AG09309 (cell line): ENCODE data around the gene ITGB5.

Source experiments
- DNase-seq: peaks from one replicate; pipeline ENCODE4 v3.0.0-alpha.2; 2010; ENCODE audit warnings: low read depth
- H3K4me3 ChIP-seq: 2 replicates; pipeline ENCODE4 v1.5.1; 2011; ENCODE audit warnings: mild to moderate bottlenecking, low read depth, low read length, moderate library complexity; ENCODE audit not compliant: control insufficient read depth
- TF ChIP-seq, protein P1 (sequence below): IDR thresholded peaks from 2 replicates; pipeline ENCODE4 v1.5.1; 2011; ENCODE audit warnings: mild to moderate bottlenecking, low read depth, low read length, inconsistent platforms; ENCODE audit not compliant: insufficient read depth, control insufficient read depth; ENCODE audit errors: missing control alignments

The ITGB5 gene

DNA sequence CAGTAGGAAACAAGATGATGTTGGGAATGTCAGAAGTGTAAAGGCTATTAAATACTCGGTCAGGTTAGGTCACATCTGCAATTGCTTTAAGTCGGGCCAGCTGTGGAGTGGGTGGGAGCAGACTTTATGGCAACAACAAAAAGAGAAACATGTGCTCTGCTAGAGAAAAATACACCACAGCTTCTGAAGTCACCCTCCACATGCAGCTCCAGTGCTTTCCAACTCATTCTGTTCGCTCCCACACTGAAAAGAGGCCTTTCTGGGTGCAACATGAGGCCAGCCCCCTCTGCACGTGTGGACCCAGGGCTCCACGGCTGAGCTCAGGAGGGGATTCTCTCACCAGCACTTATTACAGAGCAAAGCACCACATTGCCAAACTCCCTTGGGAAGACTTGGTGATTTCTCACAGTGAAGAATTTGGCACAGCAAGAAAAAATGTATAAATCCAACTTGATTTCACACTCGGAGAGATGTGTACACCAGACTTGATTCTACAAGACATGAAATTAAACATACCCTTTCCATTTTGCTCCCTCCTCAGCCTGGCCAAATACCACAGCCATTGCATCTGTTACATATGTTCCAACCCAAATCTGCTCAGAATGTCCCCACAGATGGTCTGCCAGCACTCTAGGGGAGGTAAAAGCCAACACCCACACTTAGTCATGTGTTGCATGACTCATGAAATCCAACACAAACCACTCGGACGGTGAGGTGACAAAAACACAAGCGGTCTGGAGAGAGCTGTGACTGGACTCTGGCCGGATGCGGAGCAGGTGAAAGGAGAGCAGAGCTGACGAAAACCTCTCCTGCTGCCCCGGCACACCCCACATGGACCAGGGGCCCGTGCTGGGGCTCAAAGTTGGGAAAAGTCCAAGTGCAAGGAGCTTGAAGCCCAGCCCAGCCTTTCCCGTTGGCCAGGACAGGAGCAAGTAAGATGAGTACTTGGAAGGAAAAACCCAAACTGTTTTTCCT lies 74.6 kb downstream of the ITGB5 start:
- H3K4me3 ChIP-seq, result no peak overlapping the region; the same call in 1 of the 2 replicates
- DNase-seq, result peak; percentile 83
- TF ChIP-seq, protein P1, sequence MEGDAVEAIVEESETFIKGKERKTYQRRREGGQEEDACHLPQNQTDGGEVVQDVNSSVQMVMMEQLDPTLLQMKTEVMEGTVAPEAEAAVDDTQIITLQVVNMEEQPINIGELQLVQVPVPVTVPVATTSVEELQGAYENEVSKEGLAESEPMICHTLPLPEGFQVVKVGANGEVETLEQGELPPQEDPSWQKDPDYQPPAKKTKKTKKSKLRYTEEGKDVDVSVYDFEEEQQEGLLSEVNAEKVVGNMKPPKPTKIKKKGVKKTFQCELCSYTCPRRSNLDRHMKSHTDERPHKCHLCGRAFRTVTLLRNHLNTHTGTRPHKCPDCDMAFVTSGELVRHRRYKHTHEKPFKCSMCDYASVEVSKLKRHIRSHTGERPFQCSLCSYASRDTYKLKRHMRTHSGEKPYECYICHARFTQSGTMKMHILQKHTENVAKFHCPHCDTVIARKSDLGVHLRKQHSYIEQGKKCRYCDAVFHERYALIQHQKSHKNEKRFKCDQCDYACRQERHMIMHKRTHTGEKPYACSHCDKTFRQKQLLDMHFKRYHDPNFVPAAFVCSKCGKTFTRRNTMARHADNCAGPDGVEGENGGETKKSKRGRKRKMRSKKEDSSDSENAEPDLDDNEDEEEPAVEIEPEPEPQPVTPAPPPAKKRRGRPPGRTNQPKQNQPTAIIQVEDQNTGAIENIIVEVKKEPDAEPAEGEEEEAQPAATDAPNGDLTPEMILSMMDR, result no peak

DNA sequence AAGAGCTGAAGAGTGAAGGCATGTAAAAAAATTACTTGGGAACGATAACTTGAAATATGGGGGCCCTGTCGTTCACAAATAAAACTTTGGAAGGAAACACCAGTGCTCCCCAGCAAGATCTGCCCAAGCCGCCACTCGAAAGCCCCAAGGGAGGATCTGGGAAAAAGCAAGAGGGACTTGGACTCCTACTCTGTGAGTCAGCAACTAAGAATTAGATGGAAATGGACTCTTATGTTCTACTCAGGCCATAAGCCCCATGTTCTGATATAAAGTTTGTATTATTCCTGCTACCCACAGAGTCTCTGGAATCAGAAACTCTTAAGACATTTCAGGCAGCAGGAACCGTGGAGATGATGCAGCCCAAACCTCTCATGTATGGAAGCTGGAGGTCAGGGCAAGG lies 75.7 kb downstream of the ITGB5 start:
- TF ChIP-seq, protein P1, result no peak
- DNase-seq, result no peak
- H3K4me3 ChIP-seq, result no peak overlapping the region

GRCh38 chr3:124810970-124811369 lies 76.2 kb downstream of the ITGB5 start:
- no peak overlapping the region for H3K4me3 ChIP-seq
- TF ChIP-seq, protein P1, result no peak
- DNase-seq, result no peak

DNA sequence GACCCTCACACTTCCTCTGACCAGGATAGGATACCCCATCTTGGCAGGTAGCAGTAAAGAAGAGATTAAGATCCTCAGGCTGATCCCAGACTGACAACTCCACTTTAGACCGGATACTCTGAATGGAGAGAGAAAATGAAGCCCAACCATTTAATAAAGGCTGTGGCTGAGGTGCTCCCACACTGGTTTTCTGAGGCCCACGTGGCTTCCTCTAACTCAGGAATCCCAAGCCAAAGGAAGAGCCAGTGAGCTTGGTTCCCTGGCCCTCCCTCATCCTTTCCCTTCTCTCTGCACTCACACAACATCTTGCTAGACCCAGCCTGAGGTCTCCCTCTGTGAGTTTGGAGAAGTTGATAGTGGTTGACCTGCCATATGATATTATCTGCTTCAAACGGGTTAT lies 78.1 kb downstream of the ITGB5 start:
- no peak for DNase-seq
- H3K4me3 ChIP-seq, result no peak overlapping the region
- TF ChIP-seq, protein P1, result no peak

DNA sequence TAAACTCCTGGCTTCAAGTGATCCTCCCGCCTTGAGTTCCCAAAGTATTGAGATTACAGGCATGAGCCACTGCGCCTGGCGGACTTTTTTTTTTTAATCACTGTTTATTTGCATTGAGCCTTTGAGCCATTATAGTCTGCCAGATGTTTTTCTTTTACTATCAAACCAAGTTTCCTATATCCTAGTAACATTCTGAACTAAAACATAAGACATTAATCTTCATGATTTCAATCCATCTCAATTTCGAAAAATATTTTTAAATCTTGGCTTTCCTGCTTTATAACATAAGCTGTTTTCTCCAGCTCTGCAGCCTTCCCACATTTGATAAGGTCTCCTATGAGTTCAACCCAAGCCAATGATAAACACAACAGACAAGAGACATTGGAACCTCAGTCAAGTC lies 81.5 kb downstream of the ITGB5 start:
- H3K4me3 ChIP-seq, result no peak overlapping the region
- TF ChIP-seq, protein P1, result no peak
- no peak for DNase-seq

GRCh38 chr3:124804875-124805274 lies 82.3 kb downstream of the ITGB5 start:
- TF ChIP-seq, protein P1, result no peak
- H3K4me3 ChIP-seq, result no peak overlapping the region
- no peak for DNase-seq

- TF ChIP-seq, protein P1, result no peak
- no peak for DNase-seq
- no peak overlapping the region for H3K4me3 ChIP-seq
Observed at GRCh38 chr3:124802702-124803101, 84.5 kb downstream of the ITGB5 start.
